DMS153 (cell line): ENCODE data around the gene AATK.

Experiments used
- DNase-seq: peaks from one replicate; lab custom pipeline; 2025; lab: John Stamatoyannopoulos, UW

AATK gene

GRCh38 chr17:81182596-81182995 lies 16.6 kb upstream of the AATK start:
- no peak for DNase-seq

GRCh38 chr17:81181811-81182185 lies 15.8 kb upstream of the AATK start:
- no peak for DNase-seq

- DNase-seq = no peak
Observed at GRCh38 chr17:81180836-81181810, 15.1 kb upstream of the AATK start.

- DNase-seq = no peak
Observed at GRCh38 chr17:81179861-81180260, 13.8 kb upstream of the AATK start.

- DNase-seq = no peak
Observed at GRCh38 chr17:81179220-81179619, 13.2 kb upstream of the AATK start.

- no peak for DNase-seq
Observed at GRCh38 chr17:81178136-81179091, 12.4 kb upstream of the AATK start.

- no peak for DNase-seq
Observed at GRCh38 chr17:81176666-81177065, 10.6 kb upstream of the AATK start.

- DNase-seq = no peak
Observed at GRCh38 chr17:81173762-81174155, 7.7 kb upstream of the AATK start.

GRCh38 chr17:81173052-81173761 lies 7.2 kb upstream of the AATK start:
- no peak for DNase-seq

- DNase-seq = no peak
Observed at GRCh38 chr17:81171941-81172340, 5.9 kb upstream of the AATK start.

GRCh38 chr17:81170727-81171494 lies 4.9 kb upstream of the AATK start:
- DNase-seq = no peak

- DNase-seq = no peak
Observed at GRCh38 chr17:81169870-81170309, 3.9 kb upstream of the AATK start.

GRCh38 chr17:81167638-81168037 lies 1.6 kb upstream of the AATK start:
- DNase-seq = no peak

- no peak for DNase-seq
Observed at GRCh38 chr17:81167194-81167524, 1.1 kb upstream of the AATK start.

GRCh38 chr17:81165246-81166032 lies 582 bp downstream of the AATK start, which contains the start of gene PVALEF:
Gene PVALEF, plus strand, starts transcription at chr17:81165507. Its CDS starts 15,720 bp downstream, at chr17:81181227.
- DNase-seq = no peak

GRCh38 chr17:81164371-81165245 lies 1.4 kb downstream of the AATK start:
- no peak for DNase-seq

GRCh38 chr17:81163703-81164370 lies 2.2 kb downstream of the AATK start:
- DNase-seq = no peak

- DNase-seq = no peak
Observed at GRCh38 chr17:81163051-81163695, 2.8 kb downstream of the AATK start.
